Cardiac fibroblast (primary cell): ENCODE data around the gene PDK1.
"Not testable (repeated sequence)": the region's sequence is repeated elsewhere in the genome, so short reads cannot be mapped to it uniquely, and the experiment has no call there.

Source experiments
- DNase-seq, 2 donors: peaks; one replicate each; pipeline versions ENCODE4 v3.0.0 to v3.0.0-alpha.2; 2010; ENCODE audit warnings: low read depth in 2 of 2
- H3K4me3 ChIP-seq, 2 donors: replicated peaks in 1 of 2; 1 replicate in 1 of 2; 2 replicates in 1 of 2; pipeline ENCODE4 v1.5.1; 2011; ENCODE audit warnings: low read depth in 2 of 2, low read length in 2 of 2, mild to moderate bottlenecking in 2 of 2, moderate library complexity in 1 of 2
- CTCF ChIP-seq: IDR thresholded peaks from one replicate; pipeline ENCODE4 v1.5.1; 2011; ENCODE audit warnings: low read depth, mild to moderate bottlenecking, low read length, inconsistent platforms

PDK1 gene

DNA sequence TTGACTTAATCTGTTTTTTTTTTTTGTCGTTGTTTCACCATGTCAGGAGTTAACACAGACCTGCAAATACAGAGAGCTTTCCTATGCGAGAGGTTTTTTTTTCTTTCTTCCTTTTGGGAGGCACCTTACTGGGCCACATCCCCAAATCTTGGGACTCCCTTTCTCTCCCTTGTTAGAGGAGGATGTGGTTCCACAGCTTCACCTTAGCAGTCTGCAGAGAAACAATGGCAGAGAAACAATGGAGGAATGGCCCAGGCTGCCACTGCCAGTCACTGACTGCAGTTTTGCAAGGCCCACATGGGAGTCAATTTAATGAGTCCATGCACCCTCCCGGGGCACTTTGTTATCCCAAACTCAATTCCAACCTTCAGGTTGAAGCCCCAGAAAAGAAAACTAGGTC is 20.8 kb upstream of the PDK1 start:
- no peak for DNase-seq

GRCh38 chr2:172537851-172538250 is 18.0 kb upstream of the PDK1 start:
- H3K4me3 ChIP-seq, DNase-seq: not testable (repeated sequence)

More for the DNA sequence above, 20.8 kb upstream of the PDK1 start:
- no peak for TF ChIP-seq CTCF
- H3K4me3 ChIP-seq, result no peak overlapping the region

DNA sequence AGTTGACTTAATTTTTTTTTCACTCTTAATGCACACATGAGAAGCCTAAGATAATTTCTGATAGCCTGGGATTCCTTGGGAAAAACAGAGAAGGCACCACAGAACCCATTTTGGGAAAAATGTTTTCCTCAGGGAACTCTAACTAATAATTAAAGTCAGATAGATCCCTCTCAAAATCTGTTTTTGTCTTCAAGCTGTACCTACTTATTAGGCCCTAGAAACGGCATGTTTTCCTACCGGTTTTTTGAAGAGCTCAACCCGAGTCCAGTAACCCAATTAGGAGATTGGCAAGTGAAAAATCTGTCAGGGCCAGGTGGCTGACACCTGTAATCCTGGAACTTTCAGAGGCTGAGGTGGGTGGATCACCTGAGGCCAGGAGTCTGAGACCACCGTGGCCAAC is 16.1 kb upstream of the PDK1 start:
- TF ChIP-seq CTCF, result no peak
- no peak for DNase-seq
- H3K4me3 ChIP-seq, result no peak overlapping the region

GRCh38 chr2:172540421-172540820 is 15.5 kb upstream of the PDK1 start:
- DNase-seq, result no peak
- TF ChIP-seq CTCF, result no peak

DNA sequence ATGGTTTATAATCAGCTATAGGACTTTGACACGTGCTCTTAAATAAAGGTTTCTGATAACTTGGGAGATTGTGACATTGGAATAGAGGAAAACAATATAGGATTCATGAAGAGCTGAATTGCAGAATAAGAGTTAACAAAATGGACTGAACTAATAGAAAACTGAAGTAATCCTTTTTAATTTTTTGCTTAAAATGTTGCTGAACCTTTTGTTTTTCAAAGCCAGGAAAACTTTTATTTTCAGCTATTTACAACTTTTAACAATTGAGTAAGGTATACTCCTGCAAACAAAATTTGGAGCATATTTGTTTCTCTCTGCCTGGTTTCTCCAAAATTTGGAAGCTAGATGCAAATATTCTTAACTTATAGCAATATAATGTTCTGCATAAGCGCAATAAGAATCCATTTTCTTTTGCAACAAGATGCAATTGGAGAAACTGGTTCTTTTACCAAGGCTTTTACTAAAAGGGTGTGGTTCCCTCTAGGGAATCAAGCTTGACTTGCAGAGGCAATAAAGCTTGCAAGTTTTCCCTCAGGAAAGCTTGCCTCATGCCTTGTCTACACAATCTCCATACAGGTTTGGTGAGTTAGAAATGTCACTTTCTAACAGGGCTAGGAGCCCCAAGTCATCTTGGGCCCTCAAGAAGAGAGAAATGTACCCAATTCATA is 10.3 kb upstream of the PDK1 start:
- DNase-seq, result peak in 1 of 2 donors; percentile 51
- TF ChIP-seq CTCF, result no peak
- no peak overlapping the region for H3K4me3 ChIP-seq

More at GRCh38 chr2:172540421-172540820, 15.5 kb upstream of the PDK1 start:
- no peak overlapping the region for H3K4me3 ChIP-seq

DNA sequence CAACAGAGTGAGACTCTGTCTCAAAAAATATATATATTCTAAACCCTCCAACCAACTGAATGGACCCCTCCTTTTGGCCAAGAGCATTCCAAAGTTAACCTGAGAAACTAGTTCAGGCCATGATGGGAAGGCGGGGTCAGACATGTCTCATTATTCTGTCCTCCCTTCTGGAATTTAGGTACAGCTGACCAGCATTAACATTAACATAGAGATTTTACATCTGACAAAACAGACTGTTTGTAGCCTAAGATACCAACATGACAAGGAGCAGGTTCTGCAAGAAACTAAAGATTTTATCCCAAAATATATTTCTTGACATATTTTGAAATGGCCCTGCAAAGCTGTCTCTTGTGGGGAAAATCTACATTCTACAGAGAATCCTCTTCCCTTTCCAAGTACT is 6.8 kb upstream of the PDK1 start:
- DNase-seq, result no peak
- no peak overlapping the region for H3K4me3 ChIP-seq
- TF ChIP-seq CTCF, result no peak

GRCh38 chr2:172549802-172550201 is 6.1 kb upstream of the PDK1 start:
- not testable (repeated sequence) for DNase-seq, H3K4me3 ChIP-seq

GRCh38 chr2:172550419-172550818 is 5.5 kb upstream of the PDK1 start:
- no peak for DNase-seq
- no peak overlapping the region for H3K4me3 ChIP-seq
- TF ChIP-seq CTCF, result no peak
